SK-N-MC (cell line): Measurements from ENCODE around the gene KCNMA1.

ENCODE experiments used
- DNase-seq: peaks from one replicate; pipeline ENCODE4 v3.0.0-alpha.2; 2011; ENCODE audit warnings: low read depth, low spot score
- H3K27ac ChIP-seq: fragments of 200-600 bp; sonication (generic); 2 replicates; pipeline ENCODE4 v1.5.1; 2016; ENCODE audit warnings: mixed run types
- H3K36me3 ChIP-seq: fragments of 200-600 bp; sonication (generic); 2 replicates; pipeline ENCODE4 v1.6.1; 2017; ENCODE audit warnings: antibody characterized with exemption, low read length, mixed read lengths; ENCODE audit not compliant: insufficient read depth
- H3K4me3 ChIP-seq: fragments of 200-600 bp; sonication (generic); 2 replicates; pipeline ENCODE4 v1.5.1; 2016
- H3K9ac ChIP-seq: fragments of 200-600 bp; sonication (generic); 2 replicates; pipeline ENCODE4 v1.8.0; 2017; ENCODE audit warnings: mixed run types, mixed read lengths; ENCODE audit not compliant: insufficient read length
- H3K9me3 ChIP-seq: fragments of 200-600 bp; sonication (generic); 2 replicates; pipeline ENCODE4 v1.6.1; 2017; ENCODE audit warnings: low read depth, mild to moderate bottlenecking, antibody characterized with exemption, low read length, moderate library complexity, mixed read lengths
- EZH2 ChIP-seq: fragments of 200-600 bp; sonication (generic); IDR thresholded peaks from one replicate; pipeline ENCODE4 v1.6.1; 2017; ENCODE audit warnings: antibody characterized with exemption
- FOXP2 ChIP-seq: optimal IDR thresholded peaks from 2 replicates; pipeline ENCODE3; 2011; ENCODE audit warnings: mild to moderate bottlenecking, moderate library complexity; ENCODE audit not compliant: insufficient read depth; ENCODE audit errors: extremely low read length, control extremely low read depth
- POLR2AphosphoS5 ChIP-seq: IDR thresholded peaks from 2 replicates; pipeline ENCODE4 v1.6.1; 2012; ENCODE audit warnings: mild to moderate bottlenecking, low read depth, low read length, borderline replicate concordance

Gene KCNMA1

GRCh38 chr10:77490534-77491314, 146.9 kb downstream of the KCNMA1 start:
- H3K36me3 ChIP-seq, result no peaks in the 10 kb centered on the region
- no peak overlapping the region for H3K9ac ChIP-seq
- TF ChIP-seq EZH2, result no peak
- TF ChIP-seq POLR2AphosphoS5, result no peak
- no peak for TF ChIP-seq FOXP2
- no peak overlapping the region for H3K27ac ChIP-seq
- H3K9me3 ChIP-seq, result no peaks in the 10 kb centered on the region
- H3K4me3 ChIP-seq, result no peak overlapping the region
- no peak for DNase-seq

DNA sequence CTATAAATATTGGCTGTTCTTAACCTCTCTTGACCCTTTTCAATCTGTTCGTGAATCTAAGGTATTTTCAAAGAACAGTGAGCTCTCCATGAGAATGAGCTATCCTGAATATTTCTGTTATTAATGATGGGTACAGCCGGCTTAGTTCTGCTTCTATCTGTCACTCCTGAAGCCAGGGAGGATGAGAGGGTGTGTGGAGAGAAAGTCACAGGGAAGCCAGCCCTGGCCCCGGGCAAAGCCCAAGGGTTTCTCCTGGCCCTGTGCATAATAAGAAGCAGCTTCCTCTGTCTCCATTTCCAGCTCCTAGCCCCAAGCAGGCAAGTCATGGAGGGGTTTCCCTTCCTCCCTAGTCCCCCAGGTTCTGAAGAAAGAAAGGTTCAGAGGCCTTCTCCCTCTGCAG, 151.1 kb downstream of the KCNMA1 start:
- Histone ChIP-seq H3K27ac (no peak overlapping the region), H3K9ac (no peak overlapping the region), H3K4me3 (no peak overlapping the region), H3K9me3 (no peaks in the 10 kb centered on the region), H3K36me3 (no peaks in the 10 kb centered on the region)
- TF ChIP-seq FOXP2, result no peak
- TF ChIP-seq EZH2, result no peak
- no peak for TF ChIP-seq POLR2AphosphoS5
- DNase-seq, result no peak

DNA sequence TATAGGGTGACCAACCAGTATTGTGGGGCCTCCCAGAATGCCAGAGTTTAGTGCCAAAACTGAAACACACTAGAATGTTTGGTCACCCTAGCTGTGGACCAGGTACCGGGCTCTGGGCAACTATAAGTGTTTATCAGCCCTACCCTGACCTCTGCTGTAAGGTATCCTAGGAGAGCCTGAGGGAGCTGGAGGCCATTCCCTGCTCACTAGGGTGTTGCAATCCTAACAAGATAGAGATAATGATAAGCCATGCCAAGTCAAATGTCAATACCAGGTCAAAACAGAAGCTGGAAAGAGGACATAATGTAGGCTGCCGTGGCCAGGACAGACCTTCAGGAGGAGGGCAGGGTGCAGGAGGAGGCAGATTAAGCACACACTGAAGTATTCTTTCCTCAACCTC, 151.8 kb downstream of the KCNMA1 start:
- no peak for DNase-seq
- Histone ChIP-seq H3K36me3 (no peaks in the 10 kb centered on the region), H3K27ac (no peak overlapping the region)

DNA sequence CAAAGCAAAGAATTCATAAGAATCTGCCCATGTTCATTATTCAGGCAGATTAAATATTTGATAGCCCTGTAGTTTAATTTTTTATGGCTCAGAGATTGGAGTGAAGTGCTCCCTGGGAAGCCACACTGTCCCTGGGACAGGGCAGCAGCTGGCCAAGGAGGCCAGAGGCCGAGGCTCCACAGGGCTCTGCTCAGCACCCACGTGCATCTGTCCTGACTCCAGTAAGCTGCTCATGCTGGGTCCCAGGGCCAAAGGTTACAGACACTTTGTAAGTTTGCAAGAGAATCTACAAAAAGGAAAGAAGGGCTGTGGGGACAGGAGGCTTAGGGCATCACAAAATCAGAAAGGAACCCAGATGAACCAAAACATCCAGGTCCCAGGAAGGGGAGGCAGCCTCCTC, 155.5 kb downstream of the KCNMA1 start:
- no peak overlapping the region for H3K4me3 ChIP-seq
- no peaks in the 10 kb centered on the region for H3K36me3 ChIP-seq
- DNase-seq, result no peak
- TF ChIP-seq EZH2, result no peak
- no peak for TF ChIP-seq FOXP2
- TF ChIP-seq POLR2AphosphoS5, result no peak
- no peak overlapping the region for H3K9ac ChIP-seq
- H3K9me3 ChIP-seq, result no peaks in the 10 kb centered on the region
- no peak overlapping the region for H3K27ac ChIP-seq

More for the DNA sequence above, 151.8 kb downstream of the KCNMA1 start:
- Histone ChIP-seq H3K9ac (no peak overlapping the region), H3K9me3 (no peaks in the 10 kb centered on the region), H3K4me3 (no peak overlapping the region)
- TF ChIP-seq EZH2, result no peak
- no peak for TF ChIP-seq POLR2AphosphoS5
- TF ChIP-seq FOXP2, result no peak

DNA sequence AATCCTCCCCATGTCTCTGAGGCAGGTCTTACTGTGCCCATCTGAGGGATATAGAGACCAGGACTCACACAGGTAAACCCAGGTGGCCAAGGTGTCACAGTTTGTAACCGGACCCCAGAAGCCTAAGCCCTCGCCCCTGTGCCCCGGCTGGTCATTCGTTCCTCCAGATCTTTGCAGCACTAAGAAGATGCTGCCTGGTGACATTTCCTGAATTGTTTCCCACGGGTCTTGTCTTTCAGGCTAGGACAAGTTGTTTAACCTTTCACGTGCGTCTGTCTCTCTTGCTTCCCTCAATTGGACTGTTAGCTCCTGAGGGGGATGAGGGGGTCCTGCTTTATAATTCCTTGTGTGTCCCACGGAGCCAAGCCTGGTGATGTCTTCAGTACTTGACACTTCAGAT, 158.0 kb downstream of the KCNMA1 start:
- TF ChIP-seq POLR2AphosphoS5 (no peak), FOXP2 (no peak), EZH2 (no peak)
- H3K9ac ChIP-seq, result no peak overlapping the region
- DNase-seq, result no peak
- no peak overlapping the region for H3K27ac ChIP-seq
- no peaks in the 10 kb centered on the region for H3K9me3 ChIP-seq
- H3K4me3 ChIP-seq, result no peak overlapping the region
- H3K36me3 ChIP-seq, result no peaks in the 10 kb centered on the region

DNA sequence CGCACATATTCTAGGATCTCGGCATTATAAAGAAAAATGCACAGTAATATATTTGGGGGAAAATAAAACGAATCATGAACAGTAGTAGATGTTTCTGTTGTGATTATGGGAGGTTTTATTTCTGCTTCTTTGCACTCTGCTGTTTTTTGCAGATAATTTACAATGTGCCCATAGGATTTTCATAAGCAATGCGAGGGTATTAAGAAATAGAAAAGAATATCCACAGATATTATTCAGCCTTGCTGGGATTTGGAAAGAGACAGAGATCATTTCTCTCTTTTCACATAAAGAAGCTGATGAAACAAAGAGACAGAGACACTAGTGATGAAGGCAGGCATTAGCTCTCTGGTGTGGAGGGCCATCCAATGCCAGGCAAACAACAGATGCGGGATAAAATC, 158.6 kb downstream of the KCNMA1 start:
- no peak overlapping the region for H3K27ac ChIP-seq
- no peaks in the 10 kb centered on the region for H3K9me3 ChIP-seq
- DNase-seq, result no peak
- no peak overlapping the region for H3K4me3 ChIP-seq
- H3K36me3 ChIP-seq, result no peaks in the 10 kb centered on the region
- TF ChIP-seq POLR2AphosphoS5 (no peak), EZH2 (no peak), FOXP2 (no peak)
- no peak overlapping the region for H3K9ac ChIP-seq

DNA sequence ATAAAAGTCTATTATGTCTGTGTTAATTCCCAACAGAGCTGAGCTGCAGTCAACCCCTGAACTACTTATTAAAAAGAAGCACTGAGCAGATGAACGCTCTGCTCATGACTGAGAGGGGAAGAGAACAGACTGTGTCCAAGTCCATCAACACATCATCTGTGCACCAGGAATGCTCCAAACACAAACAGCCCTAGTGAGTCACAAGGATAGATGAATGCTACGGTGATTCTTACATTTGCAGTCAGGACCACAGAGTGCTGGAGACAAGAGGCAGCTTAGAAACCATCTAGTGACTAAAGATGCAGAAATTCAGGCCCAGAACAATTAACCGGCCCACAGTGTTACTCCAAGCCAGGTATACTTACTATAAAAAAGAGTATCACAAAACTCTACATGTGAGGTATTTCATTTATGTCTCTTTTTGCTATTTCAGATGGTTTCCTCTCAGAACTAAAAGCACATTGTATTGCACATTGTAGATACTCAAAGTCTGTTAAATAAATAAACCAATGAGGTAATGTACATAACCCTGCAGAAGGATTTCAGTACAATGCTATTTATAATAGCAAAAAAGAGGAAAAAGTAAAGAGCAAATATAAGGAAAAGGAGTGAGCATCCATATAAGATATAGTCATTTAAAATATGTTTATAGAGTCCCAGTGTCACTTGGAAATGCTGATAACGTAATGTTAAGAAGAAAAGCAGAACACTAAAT, 159.2 kb downstream of the KCNMA1 start:
- no peaks in the 10 kb centered on the region for H3K36me3 ChIP-seq
- H3K4me3 ChIP-seq, result no peak overlapping the region
- H3K27ac ChIP-seq, result no peak overlapping the region
- DNase-seq, result no peak
- no peak for TF ChIP-seq FOXP2
- TF ChIP-seq EZH2, result no peak
- TF ChIP-seq POLR2AphosphoS5, result no peak
- H3K9ac ChIP-seq, result no peak overlapping the region
- no peaks in the 10 kb centered on the region for H3K9me3 ChIP-seq

DNA sequence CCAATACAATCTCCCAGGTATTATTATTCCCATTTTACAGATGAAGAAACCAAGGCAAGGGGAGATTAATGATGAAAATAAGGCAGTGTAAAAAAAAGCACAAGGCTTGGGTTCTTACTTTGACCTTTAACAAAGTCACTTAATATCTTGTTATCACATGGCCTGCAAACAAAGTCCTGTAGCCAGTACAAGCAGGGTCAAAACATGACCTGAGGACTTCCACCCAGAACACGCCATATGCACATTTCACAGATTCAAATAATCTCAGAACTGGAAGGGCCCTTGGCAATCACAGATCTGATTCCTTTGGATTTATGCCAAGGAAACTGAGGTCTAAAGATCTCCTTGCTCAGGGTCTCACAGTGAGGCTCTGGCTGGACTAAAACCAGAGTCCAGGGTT, 162.1 kb downstream of the KCNMA1 start:
- DNase-seq, result no peak
- no peak overlapping the region for H3K4me3 ChIP-seq
- no peak for TF ChIP-seq FOXP2
- TF ChIP-seq EZH2, result no peak
- TF ChIP-seq POLR2AphosphoS5, result no peak

GRCh38 chr10:77474939-77475338, 162.7 kb downstream of the KCNMA1 start:
- Histone ChIP-seq H3K4me3 (no peak overlapping the region), H3K36me3 (no peaks in the 10 kb centered on the region), H3K9me3 (no peaks in the 10 kb centered on the region), H3K27ac (no peak overlapping the region), H3K9ac (no peak overlapping the region)
- TF ChIP-seq POLR2AphosphoS5, result no peak
- TF ChIP-seq EZH2, result no peak
- no peak for TF ChIP-seq FOXP2
- DNase-seq, result no peak

More for the DNA sequence above, 162.1 kb downstream of the KCNMA1 start:
- no peak overlapping the region for H3K9ac ChIP-seq
- H3K36me3 ChIP-seq, result no peaks in the 10 kb centered on the region
- no peak overlapping the region for H3K27ac ChIP-seq
- H3K9me3 ChIP-seq, result no peaks in the 10 kb centered on the region
